Right lobe of liver (tissue), 4 donors: ENCODE data around the gene PRR5.

Source experiments
- CTCF ChIP-seq, 4 donors: fragments of 200-600 bp in 3 of 4; fragments of 450-650 bp in 1 of 4; IDR thresholded peaks; one replicate each; pipeline versions ENCODE4 v1.5.1 to v1.8.0; 2016 to 2022; ENCODE audit warnings: antibody characterized with exemption in 4 of 4, mild to moderate bottlenecking in 2 of 4
- POLR2A ChIP-seq: fragments of 450-650 bp; IDR thresholded peaks from one replicate; pipeline ENCODE4 v1.6.1; 2017; ENCODE audit warnings: antibody characterized with exemption, mild to moderate bottlenecking
- donor health status: DM: no; HTN: no; CAD: no.
- donor health status: DM: no; HTN: no; CAD: no.
- donor health status: DM: no; HTN: yes; CAD: no.

DNA sequence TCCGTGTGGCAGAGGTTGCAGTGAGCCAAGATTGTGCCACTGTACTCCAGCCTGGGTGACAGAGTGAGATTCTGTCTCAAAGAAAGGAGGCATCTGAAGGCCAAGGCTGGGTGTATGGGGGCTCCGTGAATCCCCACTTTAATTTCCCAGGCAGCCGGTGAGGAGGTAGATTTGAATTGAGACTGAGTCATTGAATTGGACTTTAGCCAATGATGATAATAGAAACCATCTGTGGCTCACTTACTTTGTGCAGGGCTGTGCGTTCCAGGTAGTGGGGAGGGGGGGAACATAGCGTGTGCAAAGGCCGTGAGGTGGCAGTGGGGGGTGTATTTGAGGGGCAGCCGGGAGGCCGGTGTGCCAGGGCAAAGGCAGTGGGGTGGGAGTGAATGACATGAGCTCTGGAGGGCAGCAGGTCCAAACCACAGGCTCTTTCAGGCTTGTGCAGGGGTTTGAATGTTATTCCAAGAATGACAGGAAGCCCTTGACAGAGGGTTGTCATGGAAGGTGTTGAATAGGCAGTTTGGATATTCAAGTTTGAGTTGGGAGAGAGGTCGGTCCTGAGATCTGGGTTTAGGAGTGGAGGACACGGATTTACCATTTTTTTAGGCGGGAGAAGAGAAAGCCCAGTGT, 56.5 kb downstream of the PRR5 start:
- no peak for TF ChIP-seq CTCF (IDR thresholded peaks at IDR 0.05)
- TF ChIP-seq POLR2A: no peak
